AG08396 (cell line): Measurements from ENCODE around the gene TPSD1.
"Not testable (repeated sequence)": the region's sequence is repeated elsewhere in the genome, so short reads cannot be mapped to it uniquely, and the experiment has no call there.

Source experiments
- DNase-seq: peaks from one replicate; pipeline ENCODE4 v3.0.0; 2012; ENCODE audit warnings: low spot score, mixed read lengths

Gene TPSD1

DNA sequence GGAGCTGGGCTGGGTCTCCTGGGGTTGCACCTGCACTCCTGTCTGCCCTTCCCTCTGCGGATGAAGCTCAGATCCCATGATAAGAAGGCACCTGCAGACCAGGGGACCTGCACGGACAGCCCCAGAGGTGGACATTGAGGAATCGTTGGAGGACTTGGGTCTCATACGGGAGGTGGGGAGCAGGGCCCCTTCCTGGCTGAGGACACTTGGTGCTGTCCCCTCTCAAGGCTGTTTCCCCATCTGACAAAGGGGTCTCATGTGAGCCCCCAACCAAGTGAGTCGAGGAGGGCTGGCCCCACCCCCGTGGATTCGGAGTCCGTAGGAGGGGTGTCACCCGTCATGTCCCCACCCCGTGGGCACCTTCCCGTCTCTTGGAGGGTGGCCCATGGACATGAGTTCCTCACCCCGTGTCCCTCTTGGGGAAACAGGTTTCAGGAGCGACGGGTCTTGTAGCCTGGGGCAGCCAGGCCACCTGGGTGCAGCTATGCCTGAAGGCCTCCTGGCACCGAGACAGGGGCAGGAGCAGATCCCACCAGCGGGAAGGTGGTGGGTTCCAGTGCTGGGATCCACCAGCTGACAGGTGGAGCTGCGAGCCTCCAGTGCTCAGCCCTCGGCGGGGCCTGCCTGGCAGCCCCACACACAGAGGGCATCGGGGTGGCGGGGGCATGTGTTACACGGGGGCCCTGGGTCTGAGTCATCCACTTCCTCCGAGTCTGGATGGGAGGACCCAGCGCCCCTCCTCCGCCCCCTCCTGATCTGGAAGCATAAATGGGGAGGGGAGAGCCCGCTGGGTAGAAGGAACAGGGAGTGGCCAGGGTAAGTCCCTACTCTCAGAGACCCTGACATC lies at the start of gene TPSD1:
Gene TPSD1 (plus strand): TSS at position 794 of the 847 bp plus-strand sequence. CDS start 212 bp downstream, outside the sequence.
- not testable (repeated sequence) for DNase-seq

GRCh38 chr16:1206326-1206725 lies 49.5 kb upstream of the TPSD1 start:
- no peak for DNase-seq

- DNase-seq: no peak
These were observed 49.1 kb upstream of the TPSD1 start for GRCh38 chr16:1206786-1207185.

DNA sequence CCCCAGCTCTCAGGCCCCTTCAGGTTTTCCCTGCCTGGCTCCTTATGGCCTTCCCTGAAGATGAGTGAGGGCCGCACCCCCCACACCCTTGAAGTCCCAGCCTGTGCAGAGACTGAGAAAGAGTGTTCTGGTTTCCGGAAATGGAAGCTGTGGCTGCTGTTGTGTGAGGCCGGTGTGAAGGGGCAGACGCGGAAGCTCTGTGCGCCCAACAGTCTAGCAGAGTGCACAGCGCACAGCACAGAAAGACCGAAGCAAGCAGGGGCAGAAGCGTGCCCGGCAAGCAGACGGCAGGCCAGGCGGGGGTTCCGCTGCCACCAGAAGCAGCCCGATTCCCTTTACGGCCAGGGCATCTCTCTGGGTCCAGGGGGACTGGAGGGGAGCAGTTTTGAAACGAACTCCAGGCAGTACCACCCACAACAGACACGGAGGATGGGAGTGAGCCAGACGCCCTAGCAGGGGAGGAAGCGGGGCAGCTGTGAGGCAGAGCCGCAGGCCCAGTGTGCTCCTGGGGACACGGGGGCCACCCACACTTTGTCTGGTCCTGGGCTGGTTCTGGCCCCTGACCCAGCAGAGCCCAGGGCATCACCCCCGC lies 47.5 kb upstream of the TPSD1 start:
- DNase-seq: no peak

DNA sequence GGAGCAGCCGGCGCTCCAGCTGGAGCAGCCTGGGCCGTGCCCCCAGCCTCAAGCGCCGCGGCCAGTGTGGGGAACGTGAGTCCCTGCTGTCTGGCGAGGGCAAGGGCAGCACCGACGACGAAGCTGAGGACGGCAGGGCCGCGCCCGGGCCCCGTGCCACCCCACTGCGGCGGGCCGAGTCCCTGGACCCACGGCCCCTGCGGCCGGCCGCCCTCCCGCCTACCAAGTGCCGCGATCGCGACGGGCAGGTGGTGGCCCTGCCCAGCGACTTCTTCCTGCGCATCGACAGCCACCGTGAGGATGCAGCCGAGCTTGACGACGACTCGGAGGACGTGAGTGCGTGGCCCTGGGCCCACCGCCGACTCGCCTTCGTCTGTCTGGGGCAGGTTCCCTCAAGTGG lies 46.8 kb upstream of the TPSD1 start:
- no peak for DNase-seq

GRCh38 chr16:1210461-1210860 lies 45.4 kb upstream of the TPSD1 start:
- no peak for DNase-seq

GRCh38 chr16:1211451-1212268 lies 44.2 kb upstream of the TPSD1 start:
- no peak for DNase-seq

DNA sequence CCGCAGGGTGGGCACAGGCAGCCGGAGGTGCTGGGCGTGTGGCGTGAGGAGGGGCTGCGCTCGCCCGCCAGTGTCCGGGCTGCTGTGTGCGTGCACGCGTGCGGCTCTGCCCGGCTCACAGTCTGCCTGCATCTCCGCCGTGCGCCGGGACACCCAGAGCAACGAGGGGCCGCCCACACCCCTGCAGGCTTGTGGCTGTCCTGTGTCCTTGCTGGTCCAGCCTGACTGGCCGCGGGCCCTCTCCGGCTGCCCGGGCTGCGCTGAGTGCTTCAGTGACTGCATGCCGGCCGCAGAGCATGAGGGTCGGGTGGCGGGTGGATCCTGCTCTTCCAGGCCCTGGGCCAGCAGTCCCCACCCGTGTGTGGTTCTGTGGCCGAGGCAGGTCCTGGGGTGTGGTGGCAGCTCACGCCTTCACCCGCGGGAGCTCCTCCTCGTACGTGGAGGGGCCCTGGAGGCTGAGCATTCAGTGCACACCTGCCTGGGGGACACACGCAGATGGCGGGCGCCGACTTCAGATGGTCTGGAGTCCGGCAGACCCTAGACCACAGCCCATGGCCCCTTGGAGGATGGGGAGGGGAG lies 43.2 kb upstream of the TPSD1 start:
- no peak for DNase-seq

- no peak for DNase-seq
These were observed 42.6 kb upstream of the TPSD1 start for GRCh38 chr16:1213231-1213630.

DNA sequence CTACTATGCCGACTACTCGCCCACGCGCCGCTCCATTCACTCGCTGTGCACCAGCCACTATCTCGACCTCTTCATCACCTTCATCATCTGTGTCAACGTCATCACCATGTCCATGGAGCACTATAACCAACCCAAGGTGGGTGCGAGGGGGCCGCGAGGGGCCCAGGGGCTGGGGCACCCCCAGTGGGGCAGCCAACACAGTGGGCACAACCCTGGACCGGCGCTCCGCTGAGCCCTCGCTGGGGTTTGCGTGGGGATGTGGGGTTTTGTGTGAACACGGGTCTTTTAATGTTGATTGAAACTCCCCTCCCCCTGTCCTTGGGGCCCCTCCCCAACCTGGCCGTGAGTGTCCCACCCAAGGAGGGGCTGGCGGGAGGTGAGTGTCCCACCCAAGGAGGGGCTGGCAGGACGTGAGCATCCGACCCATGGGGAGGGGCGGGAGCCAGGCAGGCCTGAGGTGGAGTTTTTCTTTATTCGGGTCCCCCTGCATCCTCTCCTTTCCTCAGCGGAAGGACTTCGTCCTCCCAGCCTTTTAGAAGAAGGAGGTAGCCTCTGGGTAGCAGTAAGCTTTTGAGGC lies 42.0 kb upstream of the TPSD1 start:
- no peak for DNase-seq

GRCh38 chr16:1214719-1215118 lies 41.1 kb upstream of the TPSD1 start:
- DNase-seq: no peak

- no peak for DNase-seq
These were observed 40.1 kb upstream of the TPSD1 start for GRCh38 chr16:1215574-1216295.

DNA sequence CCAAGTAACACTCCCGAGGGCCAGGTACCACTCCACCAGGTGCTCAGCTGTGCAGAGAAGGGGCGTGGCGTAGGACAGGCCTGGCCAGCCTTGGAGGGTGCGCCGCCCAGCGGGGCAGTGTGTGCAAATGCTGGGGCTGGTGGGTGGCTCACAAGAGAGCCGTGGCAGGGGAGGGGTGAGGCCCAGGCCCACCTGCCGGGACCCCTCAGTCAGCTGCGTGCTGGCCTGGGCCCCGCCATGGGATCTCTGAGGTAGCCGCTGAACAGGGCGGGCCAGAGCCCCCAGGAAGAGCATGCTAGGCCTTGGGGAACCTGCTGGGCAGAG lies 39.6 kb upstream of the TPSD1 start:
- DNase-seq: no peak

- no peak for DNase-seq
These were observed 39.0 kb upstream of the TPSD1 start for GRCh38 chr16:1216681-1217400.

GRCh38 chr16:1217526-1217925 lies 38.3 kb upstream of the TPSD1 start:
- DNase-seq: no peak

DNA sequence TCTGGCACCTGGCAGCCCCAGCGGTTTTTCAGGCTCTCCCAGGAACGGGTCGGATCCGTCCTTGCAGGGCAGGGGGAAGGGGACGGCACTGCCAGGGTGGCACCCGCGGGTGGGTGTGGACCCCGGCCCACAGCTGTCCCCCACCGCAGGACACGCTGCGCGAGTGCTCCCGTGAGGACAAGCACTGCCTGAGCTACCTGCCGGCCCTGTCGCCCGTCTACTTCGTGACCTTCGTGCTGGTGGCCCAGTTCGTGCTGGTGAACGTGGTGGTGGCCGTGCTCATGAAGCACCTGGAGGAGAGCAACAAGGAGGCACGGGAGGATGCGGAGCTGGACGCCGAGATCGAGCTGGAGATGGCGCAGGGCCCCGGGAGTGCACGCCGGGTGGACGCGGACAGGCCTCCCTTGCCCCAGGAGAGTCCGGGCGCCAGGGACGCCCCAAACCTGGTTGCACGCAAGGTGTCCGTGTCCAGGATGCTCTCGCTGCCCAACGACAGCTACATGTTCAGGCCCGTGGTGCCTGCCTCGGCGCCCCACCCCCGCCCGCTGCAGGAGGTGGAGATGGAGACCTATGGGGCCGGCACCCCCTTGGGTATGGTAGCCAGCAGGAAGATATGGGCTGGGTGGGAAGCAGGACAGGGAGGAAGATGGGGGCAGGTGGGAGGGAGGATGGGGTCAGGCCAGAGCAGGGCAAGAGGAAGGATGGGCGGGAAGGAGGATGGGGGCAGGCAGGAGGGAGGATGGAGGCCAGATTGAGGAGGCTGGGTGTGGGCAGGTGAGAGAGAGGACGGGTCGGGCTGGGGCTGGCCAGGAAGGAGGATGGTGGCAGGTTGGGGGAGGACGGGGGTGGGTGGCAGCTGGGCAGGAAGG lies 37.6 kb upstream of the TPSD1 start:
- no peak for DNase-seq

GRCh38 chr16:1218930-1219611 lies 36.8 kb upstream of the TPSD1 start:
- no peak for DNase-seq

DNA sequence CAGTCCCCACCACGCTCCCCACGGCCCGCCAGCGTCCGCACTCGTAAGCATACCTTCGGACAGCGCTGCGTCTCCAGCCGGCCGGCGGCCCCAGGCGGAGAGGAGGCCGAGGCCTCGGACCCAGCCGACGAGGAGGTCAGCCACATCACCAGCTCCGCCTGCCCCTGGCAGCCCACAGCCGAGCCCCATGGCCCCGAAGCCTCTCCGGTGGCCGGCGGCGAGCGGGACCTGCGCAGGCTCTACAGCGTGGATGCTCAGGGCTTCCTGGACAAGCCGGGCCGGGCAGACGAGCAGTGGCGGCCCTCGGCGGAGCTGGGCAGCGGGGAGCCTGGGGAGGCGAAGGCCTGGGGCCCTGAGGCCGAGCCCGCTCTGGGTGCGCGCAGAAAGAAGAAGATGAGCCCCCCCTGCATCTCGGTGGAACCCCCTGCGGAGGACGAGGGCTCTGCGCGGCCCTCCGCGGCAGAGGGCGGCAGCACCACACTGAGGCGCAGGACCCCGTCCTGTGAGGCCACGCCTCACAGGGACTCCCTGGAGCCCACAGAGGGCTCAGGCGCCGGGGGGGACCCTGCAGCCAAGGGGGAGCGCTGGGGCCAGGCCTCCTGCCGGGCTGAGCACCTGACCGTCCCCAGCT lies 35.7 kb upstream of the TPSD1 start:
- DNase-seq: no peak
